SK-N-SH treated with all-trans-retinoic acid at 6 μM for 48 hours (cell line): ENCODE data around the gene LRCH3.

Experiments used
- ARNTL ChIP-seq: fragments of 450-650 bp; formaldehyde crosslinking; IDR thresholded peaks from 2 replicates; pipeline ENCODE4 v1.5.0; 2020; ENCODE audit warnings: low read depth, mild to moderate bottlenecking, moderate library complexity, borderline replicate concordance
- GLIS3 ChIP-seq: fragments of 250-450 bp; sonication (Bioruptor Pico); IDR thresholded peaks from 2 replicates; pipeline ENCODE4 v1.5.0; 2020; ENCODE audit warnings: mild to moderate bottlenecking, moderate library complexity
- PPARA ChIP-seq: fragments of 250-450 bp; sonication (Bioruptor Pico); IDR thresholded peaks from 2 replicates; pipeline ENCODE4 v1.5.0; 2020; ENCODE audit warnings: mild to moderate bottlenecking, borderline replicate concordance
- RARB ChIP-seq: fragments of 250-450 bp; sonication (Bioruptor Pico); IDR thresholded peaks from 2 replicates; pipeline ENCODE4 v1.8.0; 2021; ENCODE audit warnings: mild to moderate bottlenecking, moderate library complexity
- SNAI2 ChIP-seq: fragments of 250-450 bp; sonication (Bioruptor Pico); IDR thresholded peaks from 2 replicates; pipeline ENCODE4 v1.5.0; 2020; ENCODE audit warnings: mild to moderate bottlenecking, moderate library complexity
- TCF4 ChIP-seq: fragments of 250-450 bp; sonication (Bioruptor Pico); IDR thresholded peaks from 2 replicates; pipeline ENCODE4 v1.8.0; 2021; ENCODE audit warnings: mild to moderate bottlenecking, moderate library complexity, borderline replicate concordance
- ZC3H10 ChIP-seq: fragments of 250-450 bp; sonication (Bioruptor Pico); IDR thresholded peaks from 2 replicates; pipeline ENCODE4 v1.5.1; 2021; ENCODE audit warnings: mild to moderate bottlenecking, moderate library complexity
- ZFP3 ChIP-seq: fragments of 250-450 bp; sonication (Bioruptor Pico); IDR thresholded peaks from 2 replicates; pipeline ENCODE4 v1.5.0; 2020; ENCODE audit warnings: mild to moderate bottlenecking, moderate library complexity
- ZFP30 ChIP-seq: fragments of 450-650 bp; formaldehyde crosslinking; IDR thresholded peaks from 2 replicates; pipeline ENCODE4 v1.5.0; 2022; ENCODE audit warnings: mild to moderate bottlenecking, moderate library complexity
- ZNF565 ChIP-seq: fragments of 450-650 bp; formaldehyde crosslinking; conservative IDR thresholded peaks from 2 replicates; pipeline ENCODE4 v1.5.0; 2020; ENCODE audit warnings: low read depth, mild to moderate bottlenecking, moderate library complexity
- ZNF70 ChIP-seq: fragments of 450-650 bp; formaldehyde crosslinking; IDR thresholded peaks from 2 replicates; pipeline ENCODE4 v1.5.0; 2020; ENCODE audit warnings: mild to moderate bottlenecking, moderate library complexity
- TF ChIP-seq, protein P1 (sequence below): fragments of 250-450 bp; sonication (Bioruptor Pico); IDR thresholded peaks from 2 replicates; pipeline ENCODE4 v1.8.0; 2020; ENCODE audit warnings: mild to moderate bottlenecking, moderate library complexity, borderline replicate concordance
- TF ChIP-seq, protein P2 (sequence below): fragments of 250-450 bp; sonication (Bioruptor Pico); IDR thresholded peaks from 2 replicates; pipeline ENCODE4 v1.5.0; 2020; ENCODE audit warnings: mild to moderate bottlenecking, moderate library complexity
- TF ChIP-seq, protein P3 (sequence below): fragments of 250-450 bp; sonication (Bioruptor Pico); IDR thresholded peaks from 2 replicates; pipeline ENCODE4 v1.5.1; 2021; ENCODE audit warnings: mild to moderate bottlenecking, moderate library complexity

DNA sequence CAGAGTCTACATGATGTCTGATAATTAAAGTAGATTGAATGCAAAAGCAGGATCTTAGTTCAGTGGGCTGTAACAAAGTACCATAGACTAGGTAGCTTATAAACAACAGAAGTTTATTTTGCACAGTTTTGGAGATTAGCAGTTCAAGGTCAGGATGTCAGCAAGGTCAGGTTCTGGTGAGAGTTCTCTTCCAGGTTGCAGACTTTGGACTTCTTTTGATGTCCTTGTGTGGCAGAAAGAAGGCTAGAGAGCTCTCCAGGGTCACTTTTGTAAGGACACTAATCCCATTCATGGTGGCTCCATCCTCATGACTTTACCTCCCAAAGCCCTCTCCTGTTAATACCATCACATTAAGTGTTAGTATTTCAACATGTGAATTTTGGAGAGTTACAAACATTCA, 29.3 kb upstream of the LRCH3 start:
- no peak for TF ChIP-seq GLIS3 (CRISPR knock-in tag)
- TF ChIP-seq PPARA (CRISPR knock-in tag), result no peak
- TF ChIP-seq ZC3H10 (CRISPR knock-in tag), result no peak
- no peak for TF ChIP-seq ZFP30 (CRISPR knock-in tag)
- no peak for TF ChIP-seq ZNF565 (CRISPR knock-in tag)
- TF ChIP-seq ZFP3 (CRISPR knock-in tag), result no peak
- TF ChIP-seq TCF4 (CRISPR knock-in tag), result no peak
- no peak for TF ChIP-seq SNAI2 (CRISPR knock-in tag)
- TF ChIP-seq, protein P1, sequence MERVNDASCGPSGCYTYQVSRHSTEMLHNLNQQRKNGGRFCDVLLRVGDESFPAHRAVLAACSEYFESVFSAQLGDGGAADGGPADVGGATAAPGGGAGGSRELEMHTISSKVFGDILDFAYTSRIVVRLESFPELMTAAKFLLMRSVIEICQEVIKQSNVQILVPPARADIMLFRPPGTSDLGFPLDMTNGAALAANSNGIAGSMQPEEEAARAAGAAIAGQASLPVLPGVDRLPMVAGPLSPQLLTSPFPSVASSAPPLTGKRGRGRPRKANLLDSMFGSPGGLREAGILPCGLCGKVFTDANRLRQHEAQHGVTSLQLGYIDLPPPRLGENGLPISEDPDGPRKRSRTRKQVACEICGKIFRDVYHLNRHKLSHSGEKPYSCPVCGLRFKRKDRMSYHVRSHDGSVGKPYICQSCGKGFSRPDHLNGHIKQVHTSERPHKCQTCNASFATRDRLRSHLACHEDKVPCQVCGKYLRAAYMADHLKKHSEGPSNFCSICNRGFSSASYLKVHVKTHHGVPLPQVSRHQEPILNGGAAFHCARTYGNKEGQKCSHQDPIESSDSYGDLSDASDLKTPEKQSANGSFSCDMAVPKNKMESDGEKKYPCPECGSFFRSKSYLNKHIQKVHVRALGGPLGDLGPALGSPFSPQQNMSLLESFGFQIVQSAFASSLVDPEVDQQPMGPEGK (CRISPR knock-in tag), result no peak
- no peak for TF ChIP-seq ARNTL (CRISPR knock-in tag)
- TF ChIP-seq, protein P2, sequence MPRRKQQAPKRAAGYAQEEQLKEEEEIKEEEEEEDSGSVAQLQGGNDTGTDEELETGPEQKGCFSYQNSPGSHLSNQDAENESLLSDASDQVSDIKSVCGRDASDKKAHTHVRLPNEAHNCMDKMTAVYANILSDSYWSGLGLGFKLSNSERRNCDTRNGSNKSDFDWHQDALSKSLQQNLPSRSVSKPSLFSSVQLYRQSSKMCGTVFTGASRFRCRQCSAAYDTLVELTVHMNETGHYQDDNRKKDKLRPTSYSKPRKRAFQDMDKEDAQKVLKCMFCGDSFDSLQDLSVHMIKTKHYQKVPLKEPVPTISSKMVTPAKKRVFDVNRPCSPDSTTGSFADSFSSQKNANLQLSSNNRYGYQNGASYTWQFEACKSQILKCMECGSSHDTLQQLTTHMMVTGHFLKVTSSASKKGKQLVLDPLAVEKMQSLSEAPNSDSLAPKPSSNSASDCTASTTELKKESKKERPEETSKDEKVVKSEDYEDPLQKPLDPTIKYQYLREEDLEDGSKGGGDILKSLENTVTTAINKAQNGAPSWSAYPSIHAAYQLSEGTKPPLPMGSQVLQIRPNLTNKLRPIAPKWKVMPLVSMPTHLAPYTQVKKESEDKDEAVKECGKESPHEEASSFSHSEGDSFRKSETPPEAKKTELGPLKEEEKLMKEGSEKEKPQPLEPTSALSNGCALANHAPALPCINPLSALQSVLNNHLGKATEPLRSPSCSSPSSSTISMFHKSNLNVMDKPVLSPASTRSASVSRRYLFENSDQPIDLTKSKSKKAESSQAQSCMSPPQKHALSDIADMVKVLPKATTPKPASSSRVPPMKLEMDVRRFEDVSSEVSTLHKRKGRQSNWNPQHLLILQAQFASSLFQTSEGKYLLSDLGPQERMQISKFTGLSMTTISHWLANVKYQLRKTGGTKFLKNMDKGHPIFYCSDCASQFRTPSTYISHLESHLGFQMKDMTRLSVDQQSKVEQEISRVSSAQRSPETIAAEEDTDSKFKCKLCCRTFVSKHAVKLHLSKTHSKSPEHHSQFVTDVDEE (CRISPR knock-in tag), result no peak
- TF ChIP-seq, protein P3, sequence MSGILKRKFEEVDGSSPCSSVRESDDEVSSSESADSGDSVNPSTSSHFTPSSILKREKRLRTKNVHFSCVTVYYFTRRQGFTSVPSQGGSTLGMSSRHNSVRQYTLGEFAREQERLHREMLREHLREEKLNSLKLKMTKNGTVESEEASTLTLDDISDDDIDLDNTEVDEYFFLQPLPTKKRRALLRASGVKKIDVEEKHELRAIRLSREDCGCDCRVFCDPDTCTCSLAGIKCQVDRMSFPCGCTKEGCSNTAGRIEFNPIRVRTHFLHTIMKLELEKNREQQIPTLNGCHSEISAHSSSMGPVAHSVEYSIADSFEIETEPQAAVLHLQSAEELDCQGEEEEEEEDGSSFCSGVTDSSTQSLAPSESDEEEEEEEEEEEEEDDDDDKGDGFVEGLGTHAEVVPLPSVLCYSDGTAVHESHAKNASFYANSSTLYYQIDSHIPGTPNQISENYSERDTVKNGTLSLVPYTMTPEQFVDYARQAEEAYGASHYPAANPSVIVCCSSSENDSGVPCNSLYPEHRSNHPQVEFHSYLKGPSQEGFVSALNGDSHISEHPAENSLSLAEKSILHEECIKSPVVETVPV (CRISPR knock-in tag), result no peak
- no peak for TF ChIP-seq ZNF70 (CRISPR knock-in tag)
- no peak for TF ChIP-seq RARB (CRISPR knock-in tag)
